NCI-H748 treated with DMSO at 0.1 percent for 48 hours (cell line): ENCODE measurements around the gene ARID3B.
"Not testable (repeated sequence)": the region's sequence is repeated elsewhere in the genome, so short reads cannot be mapped to it uniquely, and the experiment has no call there.

ENCODE experiments used
- DNase-seq: peaks from one replicate; lab custom pipeline; 2025; lab: John Stamatoyannopoulos, UW

The ARID3B gene

DNA sequence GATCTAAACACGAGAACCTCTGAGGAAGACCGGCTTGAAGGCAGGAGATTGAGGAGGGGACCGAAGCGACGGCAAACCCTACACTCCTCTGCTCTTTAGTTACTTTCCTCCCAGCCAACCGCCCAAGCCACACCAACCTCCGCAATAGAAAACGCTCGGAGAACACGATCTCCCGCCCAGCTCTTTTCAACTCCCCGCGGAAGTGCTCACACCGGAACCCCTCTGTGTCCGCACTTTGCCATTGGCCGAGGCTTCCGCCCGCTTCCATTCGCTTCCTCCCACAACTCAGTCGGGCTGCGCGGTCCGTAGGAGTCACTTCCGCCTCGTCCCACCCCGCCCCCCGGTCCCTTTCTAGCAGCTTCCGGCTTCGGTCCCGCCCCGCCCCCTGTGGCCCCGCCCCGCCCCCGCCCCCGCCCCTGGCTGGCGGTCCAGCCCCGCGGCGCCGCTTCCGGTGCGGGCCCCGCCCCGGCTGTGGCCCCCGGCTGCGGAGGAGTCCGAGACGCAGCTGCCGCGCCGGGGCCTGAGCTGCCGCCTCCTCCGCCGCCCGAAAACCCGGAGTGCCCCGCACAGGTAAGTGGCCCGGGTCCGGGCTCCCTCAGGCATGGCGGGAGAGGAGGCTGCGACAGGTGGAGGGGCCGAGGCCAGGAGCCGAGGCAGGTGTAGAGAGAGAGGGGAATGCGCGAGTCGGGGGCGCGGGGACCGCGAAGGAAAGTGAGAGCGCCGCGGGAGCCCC, at the start of gene ARID3B:
TSS of gene ARID3B (plus strand) at position 460 of the 733 bp plus-strand sequence. CDS start 2,717 bp downstream, outside the sequence.
- DNase-seq, result peak; percentile 82

- no peak for DNase-seq
These were observed 44.4 kb upstream of the ARID3B start for GRCh38 chr15:74496648-74497047.

DNA sequence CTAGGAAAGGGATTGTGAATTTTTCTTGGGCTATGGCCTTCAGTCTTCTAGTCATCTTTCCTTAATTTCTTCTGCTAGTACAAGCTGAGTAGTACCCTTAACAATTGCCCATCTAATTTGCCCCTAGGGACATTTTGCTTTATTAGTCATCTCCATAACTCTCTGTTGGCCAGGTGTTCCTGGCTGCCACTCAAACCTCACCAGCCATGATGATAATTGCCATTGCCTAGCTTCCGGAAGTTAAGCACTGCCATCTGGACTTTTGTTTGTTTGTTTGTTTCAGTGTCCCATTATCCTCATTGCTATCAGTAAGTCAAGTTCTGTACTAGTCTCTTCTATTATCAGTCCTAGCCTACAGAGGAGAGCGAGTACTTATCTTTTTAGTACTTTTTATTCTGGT, 43.4 kb upstream of the ARID3B start:
- DNase-seq, result peak; percentile 86

- no peak for DNase-seq
These were observed 41.7 kb upstream of the ARID3B start for GRCh38 chr15:74499366-74499765.

DNA sequence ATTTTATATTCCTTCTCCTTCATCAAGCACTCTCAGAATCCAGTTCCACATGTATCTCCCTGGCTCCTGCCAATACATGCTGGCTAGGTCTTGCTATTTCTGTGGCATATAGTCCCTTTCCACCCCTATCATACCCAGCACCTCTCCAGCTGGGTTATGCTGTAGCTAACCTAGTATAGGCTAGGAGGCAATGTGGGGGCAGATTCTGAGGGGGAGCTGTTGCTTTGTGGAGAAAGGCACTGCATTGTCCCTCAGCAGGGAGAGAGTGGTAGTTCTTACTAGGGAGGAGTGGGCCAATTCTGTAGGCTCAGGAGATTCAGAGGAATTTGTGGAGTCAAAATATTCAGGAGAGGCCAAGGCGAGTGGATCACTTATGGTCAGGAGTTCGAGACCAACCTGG, 40.6 kb upstream of the ARID3B start:
- no peak for DNase-seq

GRCh38 chr15:74502301-74502700, 38.7 kb upstream of the ARID3B start:
- DNase-seq, result no peak

DNA sequence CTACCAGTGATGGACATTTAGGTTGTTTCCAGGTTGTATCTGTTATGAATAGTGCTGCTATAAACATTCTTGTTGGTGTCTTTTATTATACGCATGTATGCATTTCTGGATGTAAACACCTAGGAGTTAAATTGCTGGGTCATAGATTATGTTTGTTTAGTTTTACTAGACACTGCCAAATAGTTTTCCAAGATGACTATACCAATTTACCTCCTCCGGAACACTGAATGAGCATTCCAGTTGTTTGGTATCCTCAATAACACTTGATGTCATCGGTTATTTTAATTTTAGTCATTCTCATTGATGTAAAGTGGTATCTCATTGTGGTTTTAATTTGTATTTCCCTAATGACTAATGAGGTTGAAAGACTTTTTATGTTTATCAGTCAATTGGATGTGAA, 36.6 kb upstream of the ARID3B start:
- no peak for DNase-seq

DNA sequence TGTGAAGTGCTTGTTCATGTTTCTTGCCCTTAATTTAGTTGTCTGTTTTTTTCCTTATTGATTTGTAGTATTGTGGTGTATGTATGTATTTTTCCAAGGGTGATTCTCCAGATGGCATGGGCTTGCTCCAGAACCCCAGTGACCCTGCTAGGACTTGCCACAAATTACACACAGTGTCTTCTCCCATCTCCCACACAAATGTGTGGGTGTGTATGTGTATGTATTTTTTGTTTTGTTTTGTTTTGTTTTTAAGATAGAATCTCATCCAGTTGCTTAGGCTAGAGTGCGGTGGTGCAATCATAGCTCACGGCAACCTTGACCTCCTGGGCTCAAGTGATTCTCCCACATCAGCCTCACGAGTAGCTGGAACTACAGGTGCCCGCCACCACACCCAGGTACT, 36.2 kb upstream of the ARID3B start:
- no peak for DNase-seq

- DNase-seq, result no peak
These were observed 35.0 kb upstream of the ARID3B start for GRCh38 chr15:74505837-74506514.

DNA sequence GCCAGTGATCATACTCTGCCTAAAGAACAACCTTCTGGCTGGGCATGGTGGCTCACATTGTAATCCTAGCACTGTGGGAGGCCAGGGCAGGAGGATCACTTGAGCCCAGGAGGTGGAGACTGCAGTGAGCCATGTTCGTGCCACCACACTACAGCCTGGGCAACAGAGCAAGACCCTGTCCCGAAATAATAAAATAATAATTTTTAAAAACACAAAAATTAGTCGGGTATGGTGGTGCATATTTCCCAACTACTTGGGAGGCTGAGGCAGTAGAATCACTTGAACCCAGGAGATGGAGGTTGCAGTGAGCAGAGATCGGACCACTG, 34.5 kb upstream of the ARID3B start:
- DNase-seq, result no peak

GRCh38 chr15:74511583-74511982, 29.4 kb upstream of the ARID3B start:
- DNase-seq, result no peak

DNA sequence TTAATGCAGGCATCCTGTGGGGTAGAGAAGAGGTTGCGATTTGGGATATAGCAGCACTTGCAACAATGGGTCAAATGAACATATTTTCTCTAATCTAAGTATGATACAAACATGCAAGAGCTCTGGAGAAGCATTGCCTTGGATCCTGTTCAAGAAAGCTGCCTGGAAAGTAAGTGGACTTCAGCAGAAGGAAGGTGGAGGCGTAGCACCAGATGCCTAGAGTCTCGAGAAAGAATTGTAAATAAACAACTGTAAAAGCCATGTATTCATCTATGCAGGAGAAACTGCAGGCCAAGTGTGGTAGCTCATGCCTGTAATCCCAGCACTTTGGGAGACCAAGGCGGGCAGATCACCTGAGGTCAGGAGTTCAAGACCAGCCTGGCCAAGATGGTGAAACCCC, 27.0 kb upstream of the ARID3B start:
- not testable (repeated sequence) for DNase-seq

DNA sequence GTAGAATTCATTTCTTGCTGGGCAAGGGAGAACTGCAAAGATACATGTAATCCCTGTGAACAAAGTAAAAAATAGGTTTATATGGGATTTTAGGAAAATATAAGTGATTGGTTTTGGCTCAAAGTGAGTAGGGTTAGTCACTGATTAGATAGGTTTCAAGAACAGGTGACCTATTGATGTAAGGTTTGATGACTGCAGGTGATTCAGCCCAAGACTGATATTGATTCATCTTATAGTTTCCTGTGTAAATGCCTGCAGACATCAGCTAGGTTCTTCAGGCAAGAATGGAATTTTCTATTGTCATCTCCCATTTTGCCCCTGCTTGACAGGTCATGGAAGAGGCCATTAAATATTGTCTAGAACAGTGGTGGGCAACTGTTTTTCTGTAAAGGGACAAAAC, 23.9 kb upstream of the ARID3B start:
- no peak for DNase-seq

GRCh38 chr15:74519311-74519710, 21.7 kb upstream of the ARID3B start:
- no peak for DNase-seq

DNA sequence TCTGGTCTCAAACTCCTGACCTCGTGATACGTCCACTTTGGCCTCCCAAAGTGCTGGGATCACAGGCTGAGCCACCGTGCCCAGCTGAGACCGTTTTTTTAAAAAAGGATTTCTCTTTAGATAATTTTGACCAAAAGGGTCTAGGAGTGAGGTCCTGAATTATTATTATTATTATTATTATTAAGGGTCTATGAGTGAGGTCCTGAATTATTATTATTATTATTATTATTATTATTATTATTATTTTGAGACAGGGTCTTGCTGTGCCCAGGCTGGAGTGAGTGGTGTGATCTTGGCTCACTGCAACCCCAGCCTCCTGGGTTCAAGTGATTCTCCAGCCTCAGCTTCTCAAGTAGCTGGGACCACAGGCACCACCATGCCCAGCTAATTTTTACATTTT, 20.6 kb upstream of the ARID3B start:
- no peak for DNase-seq

DNA sequence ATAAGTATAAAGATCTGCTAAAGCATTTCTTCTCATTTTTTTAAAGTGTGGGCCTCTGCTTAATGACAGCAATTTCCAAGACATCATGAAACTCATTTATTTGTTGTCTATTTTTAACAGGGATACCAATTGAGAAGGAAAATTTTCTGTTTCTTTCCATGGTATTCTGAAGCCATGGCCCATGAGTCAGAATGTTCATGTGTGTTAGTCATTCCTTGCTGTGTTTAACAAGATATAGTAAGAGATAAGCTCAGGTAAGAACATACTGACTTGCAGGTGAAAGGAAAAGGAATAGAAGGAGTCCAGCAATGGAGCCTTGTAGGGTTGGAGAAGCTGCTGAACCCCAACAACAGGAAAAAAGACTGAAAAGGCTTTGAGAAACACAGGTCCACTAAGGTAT, 17.0 kb upstream of the ARID3B start:
- DNase-seq, result no peak

- DNase-seq, result no peak
These were observed 15.7 kb upstream of the ARID3B start for GRCh38 chr15:74525309-74525708.

DNA sequence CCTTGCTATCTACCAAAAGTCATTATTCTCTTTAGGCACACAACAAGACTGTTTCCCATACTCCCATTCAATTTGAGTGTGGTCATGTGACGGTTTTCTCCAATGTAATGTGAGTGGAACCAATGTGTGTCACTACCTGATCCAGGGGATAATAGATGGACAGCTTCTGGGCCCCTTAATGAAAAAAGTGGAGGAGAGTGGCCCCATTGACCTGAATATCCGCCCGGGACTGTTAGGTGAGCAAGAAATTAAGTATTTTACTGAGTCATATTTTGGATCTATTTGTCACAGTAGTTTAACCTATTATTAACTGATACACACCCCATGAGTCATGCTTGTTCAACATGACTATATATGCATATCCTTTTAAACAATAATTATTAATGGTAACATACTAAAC, 15.1 kb upstream of the ARID3B start:
- DNase-seq, result no peak

- no peak for DNase-seq
These were observed 12.1 kb upstream of the ARID3B start for GRCh38 chr15:74528876-74529275.

- no peak for DNase-seq
These were observed 11.1 kb upstream of the ARID3B start for GRCh38 chr15:74529921-74530320.

DNA sequence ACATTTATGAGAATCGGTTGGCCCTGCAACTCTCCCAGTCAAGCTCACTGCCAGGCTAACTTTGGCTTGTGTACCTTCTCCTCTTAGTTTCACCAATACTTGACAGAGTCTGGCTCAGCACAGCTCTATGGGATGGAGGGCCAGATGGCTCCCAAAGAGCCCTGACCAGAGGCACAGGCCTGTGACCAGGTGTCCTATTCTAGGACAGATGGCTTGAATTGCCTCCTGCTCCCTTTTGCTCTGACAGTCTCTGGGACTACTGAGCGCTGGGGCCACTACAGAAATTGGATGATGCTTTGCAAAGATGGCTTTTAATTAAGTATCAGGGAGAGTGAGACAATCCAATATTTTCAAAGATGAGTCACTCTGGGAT, 10.3 kb upstream of the ARID3B start:
- DNase-seq, result no peak

GRCh38 chr15:74531144-74531811, 9.7 kb upstream of the ARID3B start:
- no peak for DNase-seq

- DNase-seq, result no peak
These were observed 5.5 kb upstream of the ARID3B start for GRCh38 chr15:74535388-74536084.
